MCF 10A (cell line): ENCODE measurements around the gene OR13C9. TPM values are rescaled to one million over a fixed set of nuclear protein-coding genes. Genes with fewer than 3 reads are reported as not detected.

Experiments
- BruUV-seq: library from RNA; stranded (reverse); fragments of 400-500 nt; replicated peaks from 2 replicates; lab custom pipeline; 2021; lab: Mats Ljungman, UMichigan
- CTCF ChIA-PET: fragments of 300-600 bp; sonication (Branson Sonifier 250); formaldehyde crosslinking; extraction: SDS; loops from one replicate; lab custom pipeline; 2021; ENCODE audit warnings: antibody characterized with exemption, inconsistent platforms; lab: Yijun Ruan, JAX
- POLR2A ChIA-PET: fragments of 300-600, 350-650 bp; sonication (Branson Sonifier 250); formaldehyde crosslinking; extraction: SDS; loops from one replicate; lab custom pipeline; 2020; ENCODE audit warnings: antibody characterized with exemption, inconsistent platforms; lab: Yijun Ruan, JAX
- DNase-seq: peaks from one replicate; pipeline ENCODE4 v3.0.0-alpha.2; 2018; ENCODE audit not compliant: unreplicated experiment
- H3K27ac Mint-ChIP-seq: one replicate; pipeline ENCODE4 v1.8.0; 2022; ENCODE audit warnings: mild to moderate bottlenecking, low read depth, mixed read lengths; ENCODE audit not compliant: unreplicated experiment
- H3K27me3 Mint-ChIP-seq: one replicate; pipeline ENCODE4 v1.8.0; 2022; ENCODE audit warnings: mixed read lengths; ENCODE audit not compliant: insufficient read depth, unreplicated experiment
- H3K36me3 Mint-ChIP-seq: one replicate; pipeline ENCODE4 v1.8.0; 2022; ENCODE audit warnings: mild to moderate bottlenecking, moderate library complexity, mixed read lengths; ENCODE audit not compliant: insufficient read depth, unreplicated experiment
- H3K4me1 Mint-ChIP-seq: one replicate; pipeline ENCODE4 v1.8.0; 2022; ENCODE audit warnings: mixed read lengths; ENCODE audit not compliant: insufficient read depth, unreplicated experiment
- H3K4me3 Mint-ChIP-seq: one replicate; pipeline ENCODE4 v1.8.0; 2022; ENCODE audit warnings: mild to moderate bottlenecking, moderate library complexity, mixed read lengths; ENCODE audit not compliant: unreplicated experiment
- H3K9me3 Mint-ChIP-seq: one replicate; pipeline ENCODE4 v1.8.0; 2022; ENCODE audit warnings: mixed read lengths; ENCODE audit not compliant: unreplicated experiment
- CTCF ChIP-seq: fragments of 200-600 bp; IDR thresholded peaks from one replicate; pipeline ENCODE4 v1.8.0; 2022; ENCODE audit warnings: antibody characterized with exemption, mild to moderate bottlenecking; ENCODE audit not compliant: unreplicated experiment
- intact Hi-C: fragments of 100-400 bp; cut with micrococcal nuclease; formaldehyde crosslinking; loops from 2 replicates; pipeline ENCODE4 v1.14.1; 2022
- total RNA-seq: library from RNA; stranded (reverse); gene quantifications from 2 replicates; pipeline ENCODE4 v1.2.3, GENCODE V29; 2022

The OR13C9 gene
- total RNA-seq, 1 experiment from 2014 or later: not detected

GRCh38 chr9:104568868-104569267 is 49.1 kb downstream of the OR13C9 start, which contains the start of gene OR13C8:
Gene OR13C8 (plus strand): TSS chr9:104569168. CDS start chr9:104569168, 0 bp downstream.
- Mint-ChIP-seq H3K27ac (no peak within 1 kb of the TSS), H3K27me3 (no peaks in the 10 kb centered on the region), H3K4me3 (no peak within 1 kb of the TSS), H3K4me1 (no peaks in the 10 kb centered on the region), H3K9me3 (peaks cover 19% of the 10 kb centered on the region), H3K36me3 (no peaks in the 10 kb centered on the region)
- no peak for TF ChIP-seq CTCF
- BruUV-seq: no TSS peak
- ChIA-PET POLR2A (no interaction called here), CTCF (interaction anchor here (0.6 kb wide), 2 partner anchors 14 to 20 kb away, joined by 3 read pairs; no protein-coding TSS in a partner anchor)
- DNase-seq: no peak
- intact Hi-C loops: no loop called here

Other genes starting within 250 kb of the OR13C9 start
- not detected in 2 replicates for gene OR13F1, start 113.9 kb downstream of the OR13C9 start, total RNA-seq
- gene OR13C4, start 91.0 kb downstream of the OR13C9 start, total RNA-seq: not detected in 2 replicates
- gene OR13C3, start 81.3 kb downstream of the OR13C9 start, total RNA-seq: not detected in 2 replicates
- not detected in 2 replicates for gene OR13C8, start 49.0 kb downstream of the OR13C9 start, total RNA-seq
- not detected in 2 replicates for gene OR13C5, start 18.8 kb downstream of the OR13C9 start, total RNA-seq
- not detected in 2 replicates for gene OR13C2, start 12.6 kb downstream of the OR13C9 start, total RNA-seq
- gene OR13D1, start 76.3 kb upstream of the OR13C9 start, total RNA-seq: not detected in 2 replicates
- 15.4 and 15.5 TPM in 2 replicates for gene NIPSNAP3A, start 129.5 kb upstream of the OR13C9 start, total RNA-seq
- 0.49 TPM in 1 of 2 replicates, not detected in the other for gene NIPSNAP3B, start 145.9 kb upstream of the OR13C9 start, total RNA-seq